Measurements from ENCODE around the gene USP34. TPM values are rescaled to one million over a fixed set of nuclear protein-coding genes. Genes with fewer than 3 reads are reported as not detected.

Gene USP34
- total and polyA plus RNA-seq, 9 of the 15 experiments (the other 6 are each of a cell fraction or from before 2014, with no cell fraction given) = 19.8 to 108 (median 67.8) TPM

DNA sequence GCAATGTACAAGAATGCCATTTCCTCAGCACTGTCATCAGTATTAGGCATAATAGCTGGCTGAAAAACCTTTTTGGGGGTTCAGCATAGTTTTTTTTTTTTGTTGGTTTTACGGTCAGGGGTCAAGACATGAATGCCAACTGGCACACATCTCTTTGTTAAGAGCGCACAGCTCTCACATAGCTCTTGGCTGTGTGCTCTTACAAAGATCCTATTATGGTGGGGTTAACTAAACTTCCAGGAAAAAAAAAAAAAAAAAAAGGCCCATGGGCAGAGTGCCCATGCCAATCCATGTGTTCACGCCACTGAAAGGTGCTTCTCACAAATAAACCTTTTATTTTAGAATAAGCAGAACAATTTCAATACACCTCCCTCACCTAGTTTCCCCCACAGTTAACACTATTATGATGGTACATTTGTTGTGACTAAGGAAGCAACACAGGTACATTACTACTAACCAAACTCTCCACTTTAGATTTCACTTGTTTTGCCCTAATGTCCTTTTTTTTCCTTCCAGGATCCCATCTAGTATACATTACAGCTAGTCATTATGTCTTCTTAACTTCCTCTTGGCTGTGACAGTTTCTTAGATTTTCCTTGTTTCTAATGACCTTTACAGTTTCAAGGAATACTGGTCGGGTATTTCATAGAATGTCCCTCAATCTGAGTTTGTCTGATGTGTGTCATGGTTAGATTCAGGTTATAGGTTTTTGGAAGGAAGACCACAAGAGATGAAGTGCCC is 252.6 kb downstream of the USP34 start:
- peaks cover 78% of the 10 kb centered on the region for H3K36me3 ChIP-seq (ENCODE audit: control insufficient read depth, insufficient read depth, low read length)
- no peak for ATAC-seq

More for the DNA sequence above, 252.6 kb downstream of the USP34 start:
- BruUV-seq (replicated peaks) = no TSS peak
- ChIA-PET CTCF (ENCODE audit: low intra/inter-chr PET ratio) (no interaction called here), POLR2A (no interaction called here)
- Histone ChIP-seq H2AFZ (ENCODE audit: low read depth, low read length) (no peak overlapping the region), H4K20me1 (replicated peaks; ENCODE audit: control insufficient read depth, insufficient read depth, low read length) (no peaks in the 10 kb centered on the region), H3K4me3 (no peak overlapping the region), H3K4me1 (replicated peaks in 1 of 2; ENCODE audit: control insufficient read depth in 2 of 2, insufficient read depth in 2 of 2, low read length in 2 of 2) (no peaks in the 10 kb centered on the region), H3K9me3 (replicated peaks; ENCODE audit: control insufficient read depth, insufficient read depth, low read depth, low read length) (no peaks in the 10 kb centered on the region), H3K9ac (ENCODE audit: insufficient read depth in 1 of 2, low read depth in 2 of 2, low read length in 2 of 2) (no peak overlapping the region), H3K27me3 (ENCODE audit: control insufficient read depth in 2 of 2, insufficient read depth in 2 of 2, low read length in 2 of 2) (no peaks in the 10 kb centered on the region), H3K27ac (ENCODE audit: extremely low read depth, low read depth, low read length) (no peak overlapping the region), H3K4me2 (ENCODE audit: insufficient read depth, low read length) (no peak overlapping the region), H3K79me2 (ENCODE audit: control insufficient read depth, insufficient read depth, low read length) (no peaks in the 10 kb centered on the region), H3K9me1 (ENCODE audit: control insufficient read depth, insufficient read depth, low read length) (no peaks in the 10 kb centered on the region)
- FAIRE-seq (no peak), DNase-seq (ENCODE audit: extremely low read depth in 1 of 4, low spot score in 3 of 4) (no peak)
- intact Hi-C loops (cut with micrococcal nuclease) (no loop called here), in situ Hi-C loops (cut with MboI) (no loop called here)
- 93% methylated on average over 4 of the region's 4 CpGs for WGBS (ENCODE audit: insufficient coverage, low coverage, missing lambda C conversion rate)
- TF ChIP-seq, protein P1, sequence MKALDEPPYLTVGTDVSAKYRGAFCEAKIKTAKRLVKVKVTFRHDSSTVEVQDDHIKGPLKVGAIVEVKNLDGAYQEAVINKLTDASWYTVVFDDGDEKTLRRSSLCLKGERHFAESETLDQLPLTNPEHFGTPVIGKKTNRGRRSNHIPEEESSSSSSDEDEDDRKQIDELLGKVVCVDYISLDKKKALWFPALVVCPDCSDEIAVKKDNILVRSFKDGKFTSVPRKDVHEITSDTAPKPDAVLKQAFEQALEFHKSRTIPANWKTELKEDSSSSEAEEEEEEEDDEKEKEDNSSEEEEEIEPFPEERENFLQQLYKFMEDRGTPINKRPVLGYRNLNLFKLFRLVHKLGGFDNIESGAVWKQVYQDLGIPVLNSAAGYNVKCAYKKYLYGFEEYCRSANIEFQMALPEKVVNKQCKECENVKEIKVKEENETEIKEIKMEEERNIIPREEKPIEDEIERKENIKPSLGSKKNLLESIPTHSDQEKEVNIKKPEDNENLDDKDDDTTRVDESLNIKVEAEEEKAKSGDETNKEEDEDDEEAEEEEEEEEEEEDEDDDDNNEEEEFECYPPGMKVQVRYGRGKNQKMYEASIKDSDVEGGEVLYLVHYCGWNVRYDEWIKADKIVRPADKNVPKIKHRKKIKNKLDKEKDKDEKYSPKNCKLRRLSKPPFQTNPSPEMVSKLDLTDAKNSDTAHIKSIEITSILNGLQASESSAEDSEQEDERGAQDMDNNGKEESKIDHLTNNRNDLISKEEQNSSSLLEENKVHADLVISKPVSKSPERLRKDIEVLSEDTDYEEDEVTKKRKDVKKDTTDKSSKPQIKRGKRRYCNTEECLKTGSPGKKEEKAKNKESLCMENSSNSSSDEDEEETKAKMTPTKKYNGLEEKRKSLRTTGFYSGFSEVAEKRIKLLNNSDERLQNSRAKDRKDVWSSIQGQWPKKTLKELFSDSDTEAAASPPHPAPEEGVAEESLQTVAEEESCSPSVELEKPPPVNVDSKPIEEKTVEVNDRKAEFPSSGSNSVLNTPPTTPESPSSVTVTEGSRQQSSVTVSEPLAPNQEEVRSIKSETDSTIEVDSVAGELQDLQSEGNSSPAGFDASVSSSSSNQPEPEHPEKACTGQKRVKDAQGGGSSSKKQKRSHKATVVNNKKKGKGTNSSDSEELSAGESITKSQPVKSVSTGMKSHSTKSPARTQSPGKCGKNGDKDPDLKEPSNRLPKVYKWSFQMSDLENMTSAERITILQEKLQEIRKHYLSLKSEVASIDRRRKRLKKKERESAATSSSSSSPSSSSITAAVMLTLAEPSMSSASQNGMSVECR (CRISPR knock-in tag; IDR thresholded peaks at IDR 0.05) = no peak
- no peak for TF ChIP-seq NR3C1 (CRISPR knock-in tag; IDR thresholded peaks at IDR 0.05)
- TF ChIP-seq ESRRB (CRISPR knock-in tag; IDR thresholded peaks at IDR 0.05; ENCODE audit: borderline replicate concordance) = no peak
- TF ChIP-seq, protein P2, sequence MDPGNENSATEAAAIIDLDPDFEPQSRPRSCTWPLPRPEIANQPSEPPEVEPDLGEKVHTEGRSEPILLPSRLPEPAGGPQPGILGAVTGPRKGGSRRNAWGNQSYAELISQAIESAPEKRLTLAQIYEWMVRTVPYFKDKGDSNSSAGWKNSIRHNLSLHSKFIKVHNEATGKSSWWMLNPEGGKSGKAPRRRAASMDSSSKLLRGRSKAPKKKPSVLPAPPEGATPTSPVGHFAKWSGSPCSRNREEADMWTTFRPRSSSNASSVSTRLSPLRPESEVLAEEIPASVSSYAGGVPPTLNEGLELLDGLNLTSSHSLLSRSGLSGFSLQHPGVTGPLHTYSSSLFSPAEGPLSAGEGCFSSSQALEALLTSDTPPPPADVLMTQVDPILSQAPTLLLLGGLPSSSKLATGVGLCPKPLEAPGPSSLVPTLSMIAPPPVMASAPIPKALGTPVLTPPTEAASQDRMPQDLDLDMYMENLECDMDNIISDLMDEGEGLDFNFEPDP (CRISPR knock-in tag; IDR thresholded peaks at IDR 0.05) = no peak
- no peak for TF ChIP-seq C11orf30 (IDR thresholded peaks at IDR 0.05; ENCODE audit: low read depth)
- no peak for TF ChIP-seq CBX1 (IDR thresholded peaks at IDR 0.05; ENCODE audit: low read depth)
- TF ChIP-seq MAZ (CRISPR knock-in tag; conservative IDR thresholded peaks at IDR 0.05 in 1 of 2, IDR thresholded peaks at IDR 0.05 in 1 of 2) = no peak
- no peak for TF ChIP-seq RBM25 (IDR thresholded peaks at IDR 0.05; ENCODE audit: low read depth, low read length, severe bottlenecking)
- TF ChIP-seq, protein P3, sequence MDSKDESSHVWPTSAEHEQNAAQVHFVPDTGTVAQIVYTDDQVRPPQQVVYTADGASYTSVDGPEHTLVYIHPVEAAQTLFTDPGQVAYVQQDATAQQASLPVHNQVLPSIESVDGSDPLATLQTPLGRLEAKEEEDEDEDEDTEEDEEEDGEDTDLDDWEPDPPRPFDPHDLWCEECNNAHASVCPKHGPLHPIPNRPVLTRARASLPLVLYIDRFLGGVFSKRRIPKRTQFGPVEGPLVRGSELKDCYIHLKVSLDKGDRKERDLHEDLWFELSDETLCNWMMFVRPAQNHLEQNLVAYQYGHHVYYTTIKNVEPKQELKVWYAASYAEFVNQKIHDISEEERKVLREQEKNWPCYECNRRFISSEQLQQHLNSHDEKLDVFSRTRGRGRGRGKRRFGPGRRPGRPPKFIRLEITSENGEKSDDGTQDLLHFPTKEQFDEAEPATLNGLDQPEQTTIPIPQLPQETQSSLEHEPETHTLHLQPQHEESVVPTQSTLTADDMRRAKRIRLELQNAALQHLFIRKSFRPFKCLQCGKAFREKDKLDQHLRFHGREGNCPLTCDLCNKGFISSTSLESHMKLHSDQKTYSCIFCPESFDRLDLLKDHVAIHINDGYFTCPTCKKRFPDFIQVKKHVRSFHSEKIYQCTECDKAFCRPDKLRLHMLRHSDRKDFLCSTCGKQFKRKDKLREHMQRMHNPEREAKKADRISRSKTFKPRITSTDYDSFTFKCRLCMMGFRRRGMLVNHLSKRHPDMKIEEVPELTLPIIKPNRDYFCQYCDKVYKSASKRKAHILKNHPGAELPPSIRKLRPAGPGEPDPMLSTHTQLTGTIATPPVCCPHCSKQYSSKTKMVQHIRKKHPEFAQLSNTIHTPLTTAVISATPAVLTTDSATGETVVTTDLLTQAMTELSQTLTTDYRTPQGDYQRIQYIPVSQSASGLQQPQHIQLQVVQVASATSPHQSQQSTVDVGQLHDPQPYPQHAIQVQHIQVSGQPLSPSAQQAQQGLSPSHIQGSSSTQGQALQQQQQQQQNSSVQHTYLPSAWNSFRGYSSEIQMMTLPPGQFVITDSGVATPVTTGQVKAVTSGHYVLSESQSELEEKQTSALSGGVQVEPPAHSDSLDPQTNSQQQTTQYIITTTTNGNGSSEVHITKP (IDR thresholded peaks at IDR 0.05; ENCODE audit: partially characterized antibody) = no peak
- TF ChIP-seq BRCA1 (IDR thresholded peaks at IDR 0.05) = no peak
- TF ChIP-seq BRCA1 (CRISPR knock-in tag; IDR thresholded peaks at IDR 0.05) = no peak

All from K562 (cell line).